GM13976 (cell line): ENCODE measurements around the gene GSAP.
"Not testable (repeated sequence)": the region's sequence is repeated elsewhere in the genome, so short reads cannot be mapped to it uniquely, and the experiment has no call there.

Experiments used
- DNase-seq: peaks from one replicate; pipeline ENCODE4 v3.0.0; 2012; ENCODE audit warnings: low spot score
- in situ Hi-C: fragments of 300-500 bp; cut with MboI; formaldehyde crosslinking; loops from one replicate; pipeline ENCODE4 v1.12.0; 2022; ENCODE audit warnings: low sequenced_read_pairs, mixed read lengths, inconsistent platforms; ENCODE audit not compliant: unreplicated experiment
- TF ChIP-seq, protein P1 (sequence below): IDR thresholded peaks from 2 replicates; pipeline ENCODE4 v1.5.1; 2012; ENCODE audit warnings: borderline replicate concordance, mild to moderate bottlenecking; ENCODE audit not compliant: insufficient read depth; ENCODE audit errors: extremely low read depth, missing control alignments, control extremely low read depth

The GSAP gene

DNA sequence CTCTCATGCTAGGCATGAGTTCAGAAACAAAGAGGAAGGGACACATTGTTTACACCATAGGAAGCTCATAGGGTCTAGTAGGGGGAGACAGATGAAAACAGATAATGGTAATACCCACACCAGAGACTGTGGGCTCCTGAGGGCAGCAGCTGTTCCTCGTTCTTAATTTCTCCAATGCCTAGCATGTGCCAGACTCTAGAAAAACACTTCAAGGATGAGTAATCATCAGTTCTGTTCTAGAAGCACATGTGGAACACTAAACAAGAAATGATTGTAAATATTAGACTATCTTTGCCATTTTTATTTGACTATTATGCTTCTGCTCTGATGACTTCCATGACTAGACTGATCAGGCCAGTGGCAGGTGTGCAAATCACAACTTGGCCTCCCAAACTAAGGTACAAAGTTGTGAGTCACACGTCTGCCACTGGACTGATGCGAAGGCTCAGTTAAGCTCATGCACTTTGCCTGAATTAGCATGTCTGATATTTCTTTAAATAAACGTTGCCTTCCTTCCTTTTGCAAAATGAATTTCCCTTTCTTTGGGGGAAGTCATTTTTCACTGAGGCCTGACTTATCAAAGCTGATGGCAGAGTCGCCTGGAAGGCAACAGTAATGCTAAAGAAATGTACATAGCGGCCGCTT lies 127.4 kb downstream of the GSAP start:
- DNase-seq = no peak
- TF ChIP-seq, protein P1, sequence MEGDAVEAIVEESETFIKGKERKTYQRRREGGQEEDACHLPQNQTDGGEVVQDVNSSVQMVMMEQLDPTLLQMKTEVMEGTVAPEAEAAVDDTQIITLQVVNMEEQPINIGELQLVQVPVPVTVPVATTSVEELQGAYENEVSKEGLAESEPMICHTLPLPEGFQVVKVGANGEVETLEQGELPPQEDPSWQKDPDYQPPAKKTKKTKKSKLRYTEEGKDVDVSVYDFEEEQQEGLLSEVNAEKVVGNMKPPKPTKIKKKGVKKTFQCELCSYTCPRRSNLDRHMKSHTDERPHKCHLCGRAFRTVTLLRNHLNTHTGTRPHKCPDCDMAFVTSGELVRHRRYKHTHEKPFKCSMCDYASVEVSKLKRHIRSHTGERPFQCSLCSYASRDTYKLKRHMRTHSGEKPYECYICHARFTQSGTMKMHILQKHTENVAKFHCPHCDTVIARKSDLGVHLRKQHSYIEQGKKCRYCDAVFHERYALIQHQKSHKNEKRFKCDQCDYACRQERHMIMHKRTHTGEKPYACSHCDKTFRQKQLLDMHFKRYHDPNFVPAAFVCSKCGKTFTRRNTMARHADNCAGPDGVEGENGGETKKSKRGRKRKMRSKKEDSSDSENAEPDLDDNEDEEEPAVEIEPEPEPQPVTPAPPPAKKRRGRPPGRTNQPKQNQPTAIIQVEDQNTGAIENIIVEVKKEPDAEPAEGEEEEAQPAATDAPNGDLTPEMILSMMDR = no peak
- in situ Hi-C loops = no loop called here

DNA sequence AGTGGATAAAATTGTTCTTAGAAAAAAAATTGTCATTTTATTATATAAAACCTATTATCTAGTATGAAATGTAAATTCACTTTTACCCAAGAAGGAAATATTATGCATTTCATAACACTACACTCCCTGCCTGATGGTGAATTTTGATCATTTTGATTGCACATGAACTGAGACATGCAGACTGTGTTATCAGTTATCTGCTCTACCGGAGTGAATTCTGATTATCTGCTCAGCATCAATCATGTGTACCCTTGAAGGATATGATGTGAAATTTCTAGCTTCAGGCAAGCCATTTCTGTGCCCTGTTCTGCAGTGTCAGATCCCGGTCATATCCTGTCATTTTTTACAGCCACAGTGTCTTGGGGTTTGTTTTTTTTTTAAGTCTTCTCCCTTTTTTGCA lies 131.5 kb downstream of the GSAP start:
- TF ChIP-seq, protein P1 = no peak
- in situ Hi-C loops = no loop called here
- no peak for DNase-seq

DNA sequence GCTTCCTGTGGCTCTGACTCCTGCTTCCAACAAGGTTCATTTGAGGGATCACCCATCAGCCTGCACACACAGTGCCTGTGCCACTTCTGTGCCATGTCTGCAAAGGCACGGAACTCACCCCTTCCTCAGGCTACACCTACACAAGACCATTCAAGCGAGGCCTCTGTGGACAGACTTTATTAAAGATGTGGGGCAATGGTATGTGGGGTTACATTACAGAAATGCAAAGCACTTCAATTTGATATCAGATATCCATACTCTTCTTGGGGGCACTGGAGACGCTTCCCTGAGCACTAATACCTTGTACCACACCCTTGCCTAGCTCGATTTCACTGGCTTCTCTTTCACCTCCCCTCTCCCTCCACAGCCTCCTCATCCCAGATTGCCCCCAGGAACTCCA lies 132.1 kb downstream of the GSAP start:
- in situ Hi-C loops = no loop called here
- TF ChIP-seq, protein P1 = no peak
- no peak for DNase-seq

DNA sequence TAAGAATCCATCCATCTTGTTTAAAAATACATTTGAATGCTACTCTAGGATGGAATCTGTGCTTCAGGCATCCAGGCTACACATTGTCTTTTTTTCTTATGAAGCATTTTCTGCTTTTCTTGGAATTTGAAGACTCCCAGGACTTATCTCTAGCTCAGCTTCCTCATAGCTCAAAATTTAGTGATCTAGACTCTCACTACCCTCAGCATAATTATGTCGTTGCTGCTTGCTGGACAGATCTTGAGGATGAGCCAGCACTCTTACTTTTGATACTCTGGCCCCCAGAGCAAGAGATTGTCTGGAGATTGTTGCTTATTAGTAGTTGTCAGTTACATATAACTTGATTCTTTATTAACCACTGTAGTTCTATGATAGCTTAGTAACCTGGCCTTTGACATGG lies 133.3 kb downstream of the GSAP start:
- in situ Hi-C loops = no loop called here
- TF ChIP-seq, protein P1 = no peak
- no peak for DNase-seq

DNA sequence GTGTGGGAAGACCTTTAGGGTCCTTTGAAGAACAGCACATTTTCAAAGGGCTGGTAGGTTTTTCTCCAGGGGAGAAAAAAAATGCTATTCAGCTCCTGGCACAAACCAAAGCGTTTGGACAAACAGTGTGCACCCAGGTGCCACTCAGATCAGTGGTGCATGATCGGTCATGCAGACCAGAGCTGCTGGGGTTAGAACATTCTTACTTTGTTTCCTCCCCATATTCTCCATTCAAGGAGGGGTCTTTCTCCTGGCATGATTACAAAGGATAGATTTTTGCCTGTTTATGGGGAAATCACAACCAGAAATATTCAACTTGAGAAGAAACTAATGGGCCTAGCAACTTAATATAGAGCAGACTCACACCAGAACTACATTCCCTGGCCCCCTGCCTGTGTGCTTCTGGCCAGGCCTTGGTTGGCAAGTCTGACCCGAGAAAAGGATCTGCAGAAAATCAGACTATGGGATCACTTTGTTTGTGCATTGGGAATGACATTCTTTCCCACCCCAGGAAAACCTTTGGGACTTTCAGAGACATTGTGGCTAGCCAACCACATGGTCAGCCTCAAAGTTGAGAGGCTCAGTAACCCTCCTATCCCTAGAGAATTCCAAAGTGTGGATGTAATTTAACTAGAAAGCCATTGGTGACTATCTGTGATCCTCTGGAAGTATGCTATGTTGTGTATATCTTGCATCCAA lies 134.2 kb downstream of the GSAP start:
- TF ChIP-seq, protein P1 = no peak
- in situ Hi-C loops = no loop called here
- no peak for DNase-seq

DNA sequence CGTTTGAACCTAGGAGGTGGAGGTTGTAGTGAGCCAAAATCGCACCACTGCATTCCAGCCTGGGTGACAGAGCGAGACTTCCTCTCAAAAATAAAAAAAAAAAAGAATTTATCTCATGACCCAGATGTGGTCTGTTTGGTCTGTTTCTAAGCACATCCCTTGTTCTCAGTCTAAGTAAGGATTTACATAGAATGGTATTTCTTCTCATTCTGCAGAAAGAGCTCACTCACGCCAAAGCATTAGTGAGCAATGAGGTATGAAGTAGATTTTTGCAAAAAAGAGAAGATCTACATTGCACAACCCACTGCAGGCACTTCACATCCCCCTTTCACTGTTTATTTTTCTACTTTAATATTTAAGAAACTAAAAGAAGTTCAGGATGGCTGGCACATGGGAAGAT lies 140.0 kb downstream of the GSAP start:
- TF ChIP-seq, protein P1 = no peak
- no peak for DNase-seq
- in situ Hi-C loops = no loop called here

DNA sequence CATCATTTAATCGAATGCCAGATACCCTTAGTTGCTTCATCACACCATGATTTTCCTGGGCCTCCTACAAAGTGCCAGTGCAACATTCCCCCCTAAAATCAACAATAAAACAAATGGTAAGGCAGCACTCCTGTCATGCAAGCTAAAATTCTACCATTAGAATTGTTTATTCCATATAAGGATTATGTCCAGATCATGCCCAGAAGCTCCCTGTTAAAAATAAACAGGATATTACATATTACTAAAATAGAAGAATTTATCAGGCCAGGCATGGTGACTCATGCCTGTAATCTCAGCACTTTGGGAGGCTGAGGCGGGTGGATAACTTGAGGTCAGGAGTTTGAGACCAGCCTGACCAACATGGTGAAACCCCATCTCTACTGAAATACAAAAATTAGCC lies 140.5 kb downstream of the GSAP start:
- DNase-seq, in situ Hi-C loops: not testable (repeated sequence)
